HCT116 (cell line): ENCODE measurements around the gene POU5F1. TPM values are rescaled to one million over a fixed set of nuclear protein-coding genes. Genes with fewer than 3 reads are reported as not detected.

Experiments used
- ATAC-seq: fragments of 200-7000 bp; cut with Tn5 transposase; 2 replicates; pipeline ENCODE4 v1.9.1; 2020; ENCODE audit warnings: mild to moderate bottlenecking, moderate library complexity
- BruUV-seq: library from RNA; stranded (reverse); fragments of 400-500 nt; replicated peaks from 2 replicates; lab custom pipeline; 2021; lab: Mats Ljungman, UMichigan
- CTCF ChIA-PET: fragments of 300-600 bp; sonication (Branson Sonifier 250); formaldehyde crosslinking; loops from one replicate; lab custom pipeline; 2021; ENCODE audit warnings: antibody characterized with exemption; lab: Charles Lee
- POLR2A ChIA-PET: fragments of 300-600, 350-600 bp; sonication (Branson Sonifier 250); formaldehyde crosslinking; loops from one replicate; lab custom pipeline; 2021; ENCODE audit warnings: antibody characterized with exemption; lab: Charles Lee
- RAD21 ChIA-PET, 2 experiments: fragments of 300-600 bp; sonication (Branson Sonifier 250); formaldehyde crosslinking; loops; one replicate each; lab custom pipeline; 2023; ENCODE audit warnings: low total read pairs in 2 of 2; ENCODE audit not compliant: uncharacterized antibody in 2 of 2, unreplicated experiment in 2 of 2, low non-redundant PET in 1 of 2; lab: Charles Lee
- DNase-seq: peaks from one replicate; pipeline ENCODE4 v3.0.0-alpha.2; 2010; ENCODE audit warnings: low read depth, low spot score
- H2AFZ ChIP-seq: fragments of 200-600 bp; shearing (Covaris generic), sonication (generic); 2 replicates; pipeline ENCODE4 v1.6.1; 2017; ENCODE audit warnings: low read depth, mixed run types, mixed read lengths, antibody characterized with exemption, low read length; ENCODE audit not compliant: poor library complexity, severe bottlenecking
- H3K27ac ChIP-seq: 2 replicates; pipeline ENCODE4 v1.5.1; 2012; ENCODE audit warnings: low read depth, low read length
- H3K27me3 ChIP-seq: fragments of 200-600 bp; sonication (generic); 2 replicates; pipeline ENCODE4 v1.6.1; 2016; ENCODE audit warnings: mixed run types, low read length, mixed read lengths; ENCODE audit not compliant: insufficient read depth
- H3K36me3 ChIP-seq, 2 experiments: fragments of 200-500 bp in 1 of 2; fragments of 200-600 bp in 1 of 2; sonication (Bioruptor generic) in 1 of 2; sonication (generic) in 1 of 2; 2 replicates each; pipeline versions ENCODE4 v1.5.1 to v1.6.1; 2014 to 2016; ENCODE audit warnings: low read length in 2 of 2, inconsistent platforms in 1 of 2, mixed read lengths in 1 of 2, mixed run types in 1 of 2; ENCODE audit not compliant: insufficient read depth in 2 of 2, control insufficient read depth in 1 of 2
- H3K4me1 ChIP-seq, 2 experiments: fragments of 200-600 bp in 1 of 2; sonication (generic) in 1 of 2; 2 replicates each; pipeline versions ENCODE4 v1.5.1 to v1.6.1; 2012 to 2017; ENCODE audit warnings: low read length in 2 of 2, inconsistent platforms in 1 of 2, mild to moderate bottlenecking in 1 of 2, mixed read lengths in 1 of 2, mixed run types in 1 of 2, moderate library complexity in 1 of 2; ENCODE audit not compliant: insufficient read depth in 2 of 2, control insufficient read depth in 1 of 2
- H3K4me2 ChIP-seq: fragments of 200-600 bp; sonication (generic); 2 replicates; pipeline ENCODE4 v1.6.1; 2017; ENCODE audit warnings: mixed run types, low read length, mixed read lengths
- H3K4me3 ChIP-seq, 2 experiments: fragments of 200-600 bp in 1 of 2; sonication (generic) in 1 of 2; replicated peaks in 1 of 2; 2 replicates each; pipeline ENCODE4 v1.5.1; 2011 to 2016; ENCODE audit warnings: low read length in 2 of 2, control low read depth in 1 of 2, low read depth in 1 of 2, mild to moderate bottlenecking in 1 of 2, mixed read lengths in 1 of 2, mixed run types in 1 of 2
- H3K79me2 ChIP-seq: fragments of 200-600 bp; sonication (generic); 2 replicates; pipeline ENCODE4 v1.6.1; 2017; ENCODE audit warnings: mild to moderate bottlenecking, mixed run types, low read length, moderate library complexity, mixed read lengths; ENCODE audit not compliant: insufficient read depth
- H3K9ac ChIP-seq: fragments of 200-600 bp; sonication (generic); 2 replicates; pipeline ENCODE4 v1.6.1; 2016; ENCODE audit warnings: low read length, mixed read lengths
- H3K9me2 ChIP-seq: fragments of 200-600 bp; sonication (generic), shearing (Covaris generic); 2 replicates; pipeline ENCODE4 v1.6.1; 2017; ENCODE audit warnings: mixed run types, mild to moderate bottlenecking, moderate library complexity; ENCODE audit not compliant: insufficient read depth
- H3K9me3 ChIP-seq, 2 experiments: fragments of 200-500 bp in 1 of 2; fragments of 200-600 bp in 1 of 2; sonication (Bioruptor generic) in 1 of 2; sonication (generic) in 1 of 2; 2 replicates each; pipeline ENCODE4 v1.6.1; 2014 to 2017; ENCODE audit warnings: low read length in 2 of 2, mixed read lengths in 2 of 2, inconsistent platforms in 1 of 2, low read depth in 1 of 2, mild to moderate bottlenecking in 1 of 2, mixed run types in 1 of 2, moderate library complexity in 1 of 2; ENCODE audit not compliant: control insufficient read depth in 1 of 2, insufficient read depth in 1 of 2
- H4K20me1 ChIP-seq: fragments of 200-600 bp; sonication (generic), shearing (Covaris generic); 2 replicates; pipeline ENCODE4 v1.6.1; 2017; ENCODE audit warnings: mixed run types, mild to moderate bottlenecking, moderate library complexity; ENCODE audit not compliant: insufficient read depth
- CBX3 ChIP-seq: IDR thresholded peaks from 2 replicates; pipeline ENCODE4 v1.6.1; 2012; ENCODE audit warnings: low read depth
- ELF1 ChIP-seq: IDR thresholded peaks from 2 replicates; pipeline ENCODE4 v1.6.1; 2012; ENCODE audit warnings: low read depth, borderline replicate concordance
- EZH2 ChIP-seq: fragments of 200-600 bp; sonication (generic); IDR thresholded peaks from 2 replicates; pipeline ENCODE4 v1.6.1; 2017; ENCODE audit warnings: antibody characterized with exemption, mixed run types
- EZH2phosphoT487 ChIP-seq: fragments of 200-600 bp; IDR thresholded peaks from 2 replicates; pipeline ENCODE4 v1.6.1; 2018; ENCODE audit warnings: antibody characterized with exemption, borderline replicate concordance
- MAX ChIP-seq: IDR thresholded peaks from 2 replicates; pipeline ENCODE4 v1.6.1; 2012
- POLR2A ChIP-seq: IDR thresholded peaks from 2 replicates; pipeline ENCODE4 v1.7.0; 2011; ENCODE audit warnings: borderline replicate concordance; ENCODE audit not compliant: insufficient read depth, insufficient read length; ENCODE audit errors: extremely low read depth
- REST ChIP-seq: IDR thresholded peaks from 2 replicates; pipeline ENCODE4 v1.6.1; 2012; ENCODE audit warnings: low read depth
- SP1 ChIP-seq: IDR thresholded peaks from 2 replicates; pipeline ENCODE4 v1.6.1; 2012; ENCODE audit warnings: low read depth
- SRF ChIP-seq: IDR thresholded peaks from 2 replicates; pipeline ENCODE4 v1.6.1; 2012; ENCODE audit warnings: low read depth
- ZBTB33 ChIP-seq: IDR thresholded peaks from 2 replicates; pipeline ENCODE4 v1.6.1; 2011; ENCODE audit warnings: mild to moderate bottlenecking, low read length, moderate library complexity; ENCODE audit not compliant: insufficient replicate concordance; ENCODE audit errors: extremely low read depth
- ZNF274 ChIP-seq: fragments of 200-500 bp; sonication (Bioruptor generic); IDR thresholded peaks from 2 replicates; pipeline ENCODE4 v1.6.1; 2014; ENCODE audit warnings: mild to moderate bottlenecking, low read depth, low read length, inconsistent platforms
- intact Hi-C: fragments of 100-400 bp; cut with micrococcal nuclease; formaldehyde crosslinking; loops from 2 replicates; pipeline ENCODE4 v1.10.0; 2022
- total RNA-seq: library from RNA; stranded (reverse); gene quantifications from one replicate; pipeline ENCODE4 v1.2.1, GENCODE V29; 2021; ENCODE audit not compliant: unreplicated experiment

The POU5F1 gene
- total RNA-seq, 1 experiment from 2014 or later: 1.9 TPM

GRCh38 chr6:31154436-31154835 lies 16.0 kb downstream of the POU5F1 start:
- DNase-seq: no peak
- Histone ChIP-seq H2AFZ (no peak overlapping the region), H3K27ac (no peak overlapping the region), H3K9me3 (no peaks in the 10 kb centered on the region), H3K4me1 (peaks cover 11 to 16% of the 10 kb centered on the region in 2 experiments), H3K4me2 (no peak overlapping the region), H3K4me3 (no peak overlapping the region), H4K20me1 (no peaks in the 10 kb centered on the region), H3K36me3 (peaks cover 0 to 8% of the 10 kb centered on the region in 2 experiments; a peak in 2 of 4 replicates), H3K27me3 (no peaks in the 10 kb centered on the region), H3K9me2 (no peaks in the 10 kb centered on the region), H3K79me2 (peaks cover 9% of the 10 kb centered on the region), H3K9ac (no peak overlapping the region)
- intact Hi-C loops: no loop called here
- BruUV-seq: no TSS peak
- POLR2A ChIA-PET: interaction anchor here (0.6 kb wide), 1 partner anchor 588 kb away, joined by 3 read pairs; no protein-coding TSS in a partner anchor
- RAD21 ChIA-PET: no interaction called here
- TF ChIP-seq SP1 (no peak), ELF1 (no peak), ZNF274 (no peak), SRF (no peak), POLR2A (no peak), ZBTB33 (no peak), MAX (no peak), EZH2phosphoT487 (no peak), EZH2 (no peak), CBX3 (no peak), REST (no peak)
- CTCF ChIA-PET: no interaction called here
- no peak for ATAC-seq
